Measurements from ENCODE around the gene LRRC18.

GRCh38 chr10:48940372-48940771 lies 732 bp upstream of the LRRC18 start:
- TF ChIP-seq REST (IDR thresholded peaks at IDR 0.05; ENCODE audit: insufficient replicate concordance, low read depth): no peak
- no peak for TF ChIP-seq CTCF (IDR thresholded peaks at IDR 0.05; ENCODE audit: insufficient read depth, low read length)

Data from HL-60 (cell line).